Peyer's patch (tissue), 4 donors: Measurements from ENCODE around the gene NAXE.

Experiments
- POLR2A ChIP-seq, 2 donors: fragments of 450-650 bp; IDR thresholded peaks; one replicate each; pipeline ENCODE4 v1.5.1; 2017; ENCODE audit warnings: antibody characterized with exemption in 2 of 2, mild to moderate bottlenecking in 2 of 2, moderate library complexity in 2 of 2
- TF ChIP-seq, protein P1 (sequence below), 6 experiments: fragments of 450-650 bp in 4 of 6; fragments of 200-600 bp in 2 of 6; sonication (generic) in 1 of 6; IDR thresholded peaks; one replicate each; pipeline ENCODE4 v1.5.1; 2017 to 2019; ENCODE audit warnings: antibody characterized with exemption in 6 of 6, mild to moderate bottlenecking in 3 of 6, moderate library complexity in 1 of 6

DNA sequence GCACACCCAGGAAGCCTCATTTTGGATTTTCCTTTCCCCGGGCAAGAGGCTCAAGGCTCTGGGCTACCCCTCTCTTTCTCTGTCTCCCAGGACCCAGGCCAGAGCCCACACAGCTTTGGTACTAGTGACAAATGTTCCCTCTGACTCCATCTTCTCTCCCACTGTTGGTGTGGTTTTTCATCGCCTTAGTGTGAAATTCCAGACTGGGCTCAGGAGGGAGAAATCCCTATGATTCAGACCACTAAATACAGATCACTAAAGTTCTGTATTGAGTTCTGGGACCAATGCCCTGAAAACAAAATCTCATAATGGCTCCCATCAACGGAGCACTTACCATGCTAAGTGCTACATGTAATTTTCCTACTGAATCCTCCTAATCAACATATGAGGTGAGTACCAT is 45.3 kb upstream of the NAXE start:
- TF ChIP-seq POLR2A (IDR thresholded peaks at IDR 0.05) = no peak
- TF ChIP-seq, protein P1, sequence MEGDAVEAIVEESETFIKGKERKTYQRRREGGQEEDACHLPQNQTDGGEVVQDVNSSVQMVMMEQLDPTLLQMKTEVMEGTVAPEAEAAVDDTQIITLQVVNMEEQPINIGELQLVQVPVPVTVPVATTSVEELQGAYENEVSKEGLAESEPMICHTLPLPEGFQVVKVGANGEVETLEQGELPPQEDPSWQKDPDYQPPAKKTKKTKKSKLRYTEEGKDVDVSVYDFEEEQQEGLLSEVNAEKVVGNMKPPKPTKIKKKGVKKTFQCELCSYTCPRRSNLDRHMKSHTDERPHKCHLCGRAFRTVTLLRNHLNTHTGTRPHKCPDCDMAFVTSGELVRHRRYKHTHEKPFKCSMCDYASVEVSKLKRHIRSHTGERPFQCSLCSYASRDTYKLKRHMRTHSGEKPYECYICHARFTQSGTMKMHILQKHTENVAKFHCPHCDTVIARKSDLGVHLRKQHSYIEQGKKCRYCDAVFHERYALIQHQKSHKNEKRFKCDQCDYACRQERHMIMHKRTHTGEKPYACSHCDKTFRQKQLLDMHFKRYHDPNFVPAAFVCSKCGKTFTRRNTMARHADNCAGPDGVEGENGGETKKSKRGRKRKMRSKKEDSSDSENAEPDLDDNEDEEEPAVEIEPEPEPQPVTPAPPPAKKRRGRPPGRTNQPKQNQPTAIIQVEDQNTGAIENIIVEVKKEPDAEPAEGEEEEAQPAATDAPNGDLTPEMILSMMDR (IDR thresholded peaks at IDR 0.05) = no peak
